ENCODE measurements around the gene IRF5.

GRCh38 chr7:128900237-128900636 is 37.5 kb upstream of the IRF5 start:
- TF ChIP-seq CREM (IDR thresholded peaks at IDR 0.05; ENCODE audit: low read depth) (no peak), BHLHE40 (IDR thresholded peaks at IDR 0.05; ENCODE audit: borderline replicate concordance in 1 of 2, low read depth in 2 of 2, low read length in 1 of 2) (no peak), EZH2 (IDR thresholded peaks at IDR 0.05; ENCODE audit: borderline replicate concordance, control insufficient read depth, low read depth, low read length) (no peak), ZZZ3 (IDR thresholded peaks at IDR 0.05; ENCODE audit: control insufficient read depth, insufficient read length, low read depth) (no peak), SMAD5 (IDR thresholded peaks at IDR 0.05; ENCODE audit: low read depth) (no peak), YY1 (IDR thresholded peaks at IDR 0.05; ENCODE audit: low read depth, low read length) (no peak), MLLT1 (IDR thresholded peaks at IDR 0.05) (no peak)
- TF ChIP-seq, protein P1, sequence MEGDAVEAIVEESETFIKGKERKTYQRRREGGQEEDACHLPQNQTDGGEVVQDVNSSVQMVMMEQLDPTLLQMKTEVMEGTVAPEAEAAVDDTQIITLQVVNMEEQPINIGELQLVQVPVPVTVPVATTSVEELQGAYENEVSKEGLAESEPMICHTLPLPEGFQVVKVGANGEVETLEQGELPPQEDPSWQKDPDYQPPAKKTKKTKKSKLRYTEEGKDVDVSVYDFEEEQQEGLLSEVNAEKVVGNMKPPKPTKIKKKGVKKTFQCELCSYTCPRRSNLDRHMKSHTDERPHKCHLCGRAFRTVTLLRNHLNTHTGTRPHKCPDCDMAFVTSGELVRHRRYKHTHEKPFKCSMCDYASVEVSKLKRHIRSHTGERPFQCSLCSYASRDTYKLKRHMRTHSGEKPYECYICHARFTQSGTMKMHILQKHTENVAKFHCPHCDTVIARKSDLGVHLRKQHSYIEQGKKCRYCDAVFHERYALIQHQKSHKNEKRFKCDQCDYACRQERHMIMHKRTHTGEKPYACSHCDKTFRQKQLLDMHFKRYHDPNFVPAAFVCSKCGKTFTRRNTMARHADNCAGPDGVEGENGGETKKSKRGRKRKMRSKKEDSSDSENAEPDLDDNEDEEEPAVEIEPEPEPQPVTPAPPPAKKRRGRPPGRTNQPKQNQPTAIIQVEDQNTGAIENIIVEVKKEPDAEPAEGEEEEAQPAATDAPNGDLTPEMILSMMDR (IDR thresholded peaks at IDR 0.05 in 2 of 3, conservative IDR thresholded peaks at IDR 0.05 in 1 of 3; ENCODE audit: control insufficient read depth in 2 of 3, extremely low read depth in 1 of 3, insufficient read depth in 1 of 3, low read depth in 3 of 3, low read length in 3 of 3) = no peak
- TF ChIP-seq, protein P2, sequence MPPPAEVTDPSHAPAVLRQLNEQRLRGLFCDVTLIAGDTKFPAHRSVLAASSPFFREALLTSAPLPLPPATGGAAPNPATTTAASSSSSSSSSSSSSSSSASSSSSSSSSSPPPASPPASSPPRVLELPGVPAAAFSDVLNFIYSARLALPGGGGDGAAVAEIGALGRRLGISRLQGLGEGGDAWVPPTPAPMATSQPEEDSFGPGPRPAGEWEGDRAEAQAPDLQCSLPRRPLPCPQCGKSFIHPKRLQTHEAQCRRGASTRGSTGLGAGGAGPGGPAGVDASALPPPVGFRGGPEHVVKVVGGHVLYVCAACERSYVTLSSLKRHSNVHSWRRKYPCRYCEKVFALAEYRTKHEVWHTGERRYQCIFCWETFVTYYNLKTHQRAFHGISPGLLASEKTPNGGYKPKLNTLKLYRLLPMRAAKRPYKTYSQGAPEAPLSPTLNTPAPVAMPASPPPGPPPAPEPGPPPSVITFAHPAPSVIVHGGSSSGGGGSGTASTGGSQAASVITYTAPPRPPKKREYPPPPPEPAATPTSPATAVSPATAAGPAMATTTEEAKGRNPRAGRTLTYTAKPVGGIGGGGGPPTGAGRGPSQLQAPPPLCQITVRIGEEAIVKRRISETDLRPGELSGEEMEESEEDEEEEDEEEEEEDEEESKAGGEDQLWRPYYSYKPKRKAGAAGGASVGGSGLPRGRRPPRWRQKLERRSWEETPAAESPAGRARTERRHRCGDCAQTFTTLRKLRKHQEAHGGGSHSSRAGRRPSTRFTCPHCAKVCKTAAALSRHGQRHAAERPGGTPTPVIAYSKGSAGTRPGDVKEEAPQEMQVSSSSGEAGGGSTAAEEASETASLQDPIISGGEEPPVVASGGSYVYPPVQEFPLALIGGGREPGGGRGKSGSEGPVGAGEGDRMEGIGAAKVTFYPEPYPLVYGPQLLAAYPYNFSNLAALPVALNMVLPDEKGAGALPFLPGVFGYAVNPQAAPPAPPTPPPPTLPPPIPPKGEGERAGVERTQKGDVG (CRISPR knock-in tag; IDR thresholded peaks at IDR 0.05) = no peak
- TF ChIP-seq, protein P3, sequence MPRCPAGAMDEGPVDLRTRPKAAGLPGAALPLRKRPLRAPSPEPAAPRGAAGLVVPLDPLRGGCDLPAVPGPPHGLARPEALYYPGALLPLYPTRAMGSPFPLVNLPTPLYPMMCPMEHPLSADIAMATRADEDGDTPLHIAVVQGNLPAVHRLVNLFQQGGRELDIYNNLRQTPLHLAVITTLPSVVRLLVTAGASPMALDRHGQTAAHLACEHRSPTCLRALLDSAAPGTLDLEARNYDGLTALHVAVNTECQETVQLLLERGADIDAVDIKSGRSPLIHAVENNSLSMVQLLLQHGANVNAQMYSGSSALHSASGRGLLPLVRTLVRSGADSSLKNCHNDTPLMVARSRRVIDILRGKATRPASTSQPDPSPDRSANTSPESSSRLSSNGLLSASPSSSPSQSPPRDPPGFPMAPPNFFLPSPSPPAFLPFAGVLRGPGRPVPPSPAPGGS (IDR thresholded peaks at IDR 0.05; ENCODE audit: borderline replicate concordance, insufficient read depth, low read depth, low read length, poor library complexity, severe bottlenecking) = no peak
